ENCODE results near the gene CDKL1. TPM values are rescaled to one million over a fixed set of nuclear protein-coding genes. Genes with fewer than 3 reads are reported as not detected.
"Not testable (repeated sequence)": the region's sequence is repeated elsewhere in the genome, so short reads cannot be mapped to it uniquely, and the experiment has no call there.

Gene CDKL1
- total RNA-seq, 1 donor from 2014 or later, result 24.3 TPM

DNA sequence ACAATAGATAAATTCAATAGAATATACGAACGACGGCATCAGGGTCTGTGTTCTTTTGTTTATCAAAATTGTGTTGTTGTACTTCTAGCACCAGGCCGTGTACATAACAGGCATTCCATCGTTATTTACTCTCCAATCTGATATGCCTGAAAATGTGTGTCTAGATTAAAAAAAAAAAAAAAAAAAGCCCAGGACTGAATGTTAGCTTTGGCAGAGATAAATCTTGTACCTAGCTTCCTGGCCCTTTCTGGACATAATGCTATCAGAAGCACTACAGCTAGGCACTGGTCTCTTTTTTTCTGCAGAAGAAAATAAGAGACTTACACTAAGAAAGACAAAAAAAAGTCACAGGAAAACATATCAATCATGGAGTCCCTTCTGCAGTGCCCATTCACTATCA lies 37.0 kb downstream of the CDKL1 start:
- no peak for DNase-seq (ENCODE audit: extremely low read depth, low read depth, low spot score)

DNA sequence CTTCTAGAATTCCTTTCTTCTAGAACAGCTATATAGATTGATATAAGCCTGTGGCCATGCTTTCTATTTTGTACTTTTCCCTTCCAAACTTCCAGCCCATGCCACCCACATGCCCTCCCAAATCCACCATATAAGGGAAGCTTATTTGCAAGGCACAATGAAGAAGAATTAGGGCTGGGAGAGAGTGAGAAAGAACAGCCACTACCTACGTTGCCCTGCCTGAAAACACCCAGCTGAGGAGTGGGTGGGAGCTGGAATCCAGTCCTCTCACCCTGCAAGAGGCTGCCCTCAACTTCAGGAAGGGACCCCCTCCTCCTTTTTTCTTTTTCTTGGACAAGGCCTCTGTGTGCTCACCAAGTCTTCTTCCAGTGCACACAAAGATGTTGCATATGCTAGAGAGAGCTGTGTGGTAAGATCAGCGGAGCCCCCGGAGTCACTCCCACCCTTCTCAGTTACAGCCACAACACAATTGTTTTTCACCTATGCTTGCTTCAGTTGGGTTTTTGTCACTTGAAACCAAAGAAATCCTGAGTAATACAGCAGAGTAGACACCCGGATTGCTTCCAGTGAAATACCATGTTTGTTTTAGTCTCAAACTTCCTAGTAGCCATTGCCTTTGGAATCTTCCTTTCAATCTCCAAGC lies 38.8 kb downstream of the CDKL1 start:
- DNase-seq (ENCODE audit: extremely low read depth, low read depth, low spot score), result no peak

DNA sequence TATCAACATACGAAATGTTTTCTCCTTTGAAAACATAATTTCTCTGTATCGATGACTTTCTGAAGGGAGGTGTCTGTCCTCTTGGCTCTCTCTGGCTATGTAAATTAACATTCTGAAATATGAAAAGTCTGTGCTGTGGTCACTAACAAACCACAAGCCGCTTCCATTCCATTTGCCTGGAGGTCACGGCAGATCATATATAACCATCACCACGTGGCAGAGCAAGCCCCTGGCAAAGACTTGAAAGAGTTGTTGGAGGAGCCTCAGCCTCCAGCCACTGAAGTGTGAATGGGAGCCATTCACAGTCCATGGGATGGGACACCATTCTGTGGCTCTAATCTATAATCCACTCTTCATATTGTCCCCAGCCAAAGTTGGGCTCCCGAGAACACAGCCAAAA lies 39.6 kb downstream of the CDKL1 start:
- DNase-seq (ENCODE audit: extremely low read depth, low read depth, low spot score), result no peak

GRCh38 chr14:50356283-50356682 lies 40.4 kb downstream of the CDKL1 start:
- not testable (repeated sequence) for DNase-seq (ENCODE audit: extremely low read depth, low read depth, low spot score)

GRCh38 chr14:50355692-50356091 lies 41.0 kb downstream of the CDKL1 start:
- no peak for DNase-seq (ENCODE audit: extremely low read depth, low read depth, low spot score)

DNA sequence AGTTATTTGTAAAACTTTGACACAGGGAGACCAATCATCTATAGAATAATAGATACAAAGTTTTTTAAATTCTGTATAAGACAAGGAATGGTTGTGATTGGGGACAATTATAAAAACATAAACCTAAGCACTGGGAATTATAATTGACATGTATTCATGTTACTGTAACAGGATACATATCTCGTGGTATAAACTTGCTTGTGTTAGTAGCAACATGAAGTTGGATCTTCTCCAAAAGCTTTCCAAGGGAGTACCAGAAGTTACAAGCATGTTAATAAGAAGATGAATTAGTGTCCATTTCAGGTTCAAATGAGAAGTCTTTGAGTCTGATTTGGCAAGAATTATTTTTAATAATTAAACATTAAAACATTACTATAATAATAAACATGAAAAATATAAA lies 42.2 kb downstream of the CDKL1 start:
- no peak for DNase-seq (ENCODE audit: extremely low read depth, low read depth, low spot score)

- DNase-seq (ENCODE audit: extremely low read depth, low read depth, low spot score), result no peak
Measured at GRCh38 chr14:50353126-50353525, 43.6 kb downstream of the CDKL1 start.

DNA sequence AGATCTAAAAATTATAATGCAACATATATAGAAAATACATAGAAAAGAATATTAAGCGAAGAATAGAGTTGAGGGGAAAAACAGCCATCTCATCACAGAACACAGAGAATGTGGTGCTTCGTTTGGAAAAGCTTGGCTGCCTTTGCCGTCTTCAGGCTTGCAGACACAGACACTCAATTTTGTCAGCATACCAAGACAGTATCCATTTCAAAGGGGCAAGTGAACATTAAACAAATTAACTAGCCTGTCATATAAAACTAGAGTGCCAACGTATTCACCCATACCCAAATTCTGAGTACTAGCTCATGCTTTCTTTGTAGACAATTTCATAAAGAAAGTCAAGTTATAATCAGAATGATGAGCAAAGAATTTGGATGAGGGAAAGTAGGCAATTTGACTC lies 44.1 kb downstream of the CDKL1 start:
- DNase-seq (ENCODE audit: extremely low read depth, low read depth, low spot score), result no peak

DNA sequence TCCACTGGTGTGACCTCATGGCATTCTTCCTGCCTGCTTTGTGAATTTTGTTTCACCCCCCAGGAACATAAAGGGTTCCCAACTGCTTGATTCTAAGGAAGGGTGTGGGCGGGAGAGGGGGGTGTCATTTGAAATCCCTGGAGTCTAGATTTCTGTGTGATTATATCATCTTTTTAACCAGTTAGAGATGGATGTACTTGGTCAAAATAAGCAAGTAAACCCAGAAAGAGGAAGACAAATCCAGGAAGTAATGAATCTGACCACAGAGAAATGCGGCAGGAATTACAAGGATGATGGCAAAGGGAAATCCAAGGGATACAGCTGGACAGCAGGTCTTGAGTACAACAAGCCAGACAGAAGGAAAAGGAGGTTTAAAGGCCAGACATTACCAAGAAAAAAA lies 45.7 kb downstream of the CDKL1 start:
- no peak for DNase-seq (ENCODE audit: extremely low read depth, low read depth, low spot score)

DNA sequence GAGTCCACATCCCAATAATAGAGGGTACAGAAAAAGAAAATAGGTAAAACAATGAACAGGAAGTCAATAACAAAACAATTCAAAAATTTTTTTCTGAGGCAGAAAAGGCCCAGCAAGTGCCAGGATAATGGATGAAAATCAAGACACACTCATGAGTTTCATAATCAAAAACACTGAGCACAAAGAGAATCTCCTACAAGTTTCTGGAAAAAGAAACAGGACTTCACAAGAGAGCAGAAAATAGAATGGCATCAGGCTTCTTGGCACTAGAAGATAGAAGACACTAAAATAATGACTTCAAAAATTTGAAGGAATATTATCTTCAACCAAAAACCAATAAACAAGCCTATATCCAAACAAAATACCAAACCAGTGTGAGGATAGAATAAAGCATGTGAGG lies 47.7 kb downstream of the CDKL1 start:
- DNase-seq (ENCODE audit: extremely low read depth, low read depth, low spot score), result no peak

GRCh38 chr14:50347521-50347920 lies 49.2 kb downstream of the CDKL1 start:
- DNase-seq (ENCODE audit: extremely low read depth, low read depth, low spot score), result no peak

- DNase-seq (ENCODE audit: extremely low read depth, low read depth, low spot score), result no peak
Measured at GRCh38 chr14:50345846-50346422, 50.7 kb downstream of the CDKL1 start.

GRCh38 chr14:50344876-50345563 lies 51.7 kb downstream of the CDKL1 start:
- no peak for DNase-seq (ENCODE audit: extremely low read depth, low read depth, low spot score)

GRCh38 chr14:50344116-50344775 lies 52.4 kb downstream of the CDKL1 start:
- DNase-seq (ENCODE audit: extremely low read depth, low read depth, low spot score), result no peak

GRCh38 chr14:50343434-50343833 lies 53.2 kb downstream of the CDKL1 start:
- DNase-seq (ENCODE audit: extremely low read depth, low read depth, low spot score), result no peak

- DNase-seq (ENCODE audit: extremely low read depth, low read depth, low spot score), result no peak
Measured at GRCh38 chr14:50342221-50343078, 54.2 kb downstream of the CDKL1 start.

- no peak for DNase-seq (ENCODE audit: extremely low read depth, low read depth, low spot score)
Measured at GRCh38 chr14:50340963-50341362, 55.7 kb downstream of the CDKL1 start.

DNA sequence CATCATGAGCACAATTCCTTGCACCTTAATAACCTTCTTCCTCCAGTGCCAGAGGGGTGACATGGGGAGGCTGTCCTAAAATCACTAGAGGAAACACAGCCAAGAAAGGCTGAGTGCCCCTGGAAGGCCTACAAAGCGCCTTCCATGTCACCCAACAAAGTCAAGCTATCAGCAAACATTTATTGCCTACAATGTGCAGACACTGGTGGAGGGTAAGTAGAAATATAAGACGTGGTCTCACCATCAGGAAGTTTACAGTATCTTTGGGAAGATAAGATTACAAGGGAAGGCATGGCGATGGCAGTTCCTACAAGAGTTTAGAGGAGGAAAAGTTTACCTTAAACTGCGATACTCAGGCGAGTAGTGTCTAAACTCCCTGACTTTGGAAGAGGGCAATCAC lies 56.6 kb downstream of the CDKL1 start:
- DNase-seq (ENCODE audit: extremely low read depth, low read depth, low spot score), result no peak

GRCh38 chr14:50339178-50339804 lies 57.4 kb downstream of the CDKL1 start:
- no peak for DNase-seq (ENCODE audit: extremely low read depth, low read depth, low spot score)

- DNase-seq (ENCODE audit: extremely low read depth, low read depth, low spot score), result no peak
Measured at GRCh38 chr14:50338587-50338986, 58.1 kb downstream of the CDKL1 start.
